H1 (cell line): ENCODE measurements around the gene DNAJC28. TPM values are rescaled to one million over a fixed set of nuclear protein-coding genes. Genes with fewer than 3 reads are reported as not detected.

Experiments
- BACH1 ChIP-seq: IDR thresholded peaks from 2 replicates; pipeline ENCODE4 v1.6.1; 2012; ENCODE audit warnings: low read length, improper control_type of control experiment
- BRCA1 ChIP-seq: IDR thresholded peaks from 2 replicates; pipeline ENCODE4 v1.6.1; 2012; ENCODE audit warnings: low read depth, low read length, improper control_type of control experiment
- CBX8 ChIP-seq: fragments of 300-800, 300-1000 bp; sonication (generic); IDR thresholded peaks from 2 replicates; pipeline ENCODE4 v1.7.1; 2016; ENCODE audit warnings: low read depth, low read length, borderline replicate concordance
- CHD7 ChIP-seq: fragments of 300-600 bp; sonication (generic); IDR thresholded peaks from 2 replicates; pipeline ENCODE4 v1.7.1; 2012; ENCODE audit warnings: low read length, moderate library complexity, mild to moderate bottlenecking, inconsistent platforms; ENCODE audit not compliant: insufficient replicate concordance
- GTF2F1 ChIP-seq: IDR thresholded peaks from 2 replicates; pipeline ENCODE4 v1.6.1; 2012; ENCODE audit warnings: low read depth, low read length, improper control_type of control experiment, borderline replicate concordance
- JUN ChIP-seq: IDR thresholded peaks from 2 replicates; pipeline ENCODE4 v1.6.1; 2011; ENCODE audit warnings: low read depth, mild to moderate bottlenecking, improper control_type of control experiment, low read length
- KDM1A ChIP-seq: fragments of 200-600, 300-600 bp; sonication (generic); IDR thresholded peaks from 2 replicates; pipeline ENCODE4 v1.7.1; 2016; ENCODE audit warnings: mild to moderate bottlenecking, low read length, borderline replicate concordance
- NRF1 ChIP-seq: IDR thresholded peaks from 2 replicates; pipeline ENCODE4 v1.6.1; 2011; ENCODE audit warnings: mild to moderate bottlenecking, low read depth, low read length, improper control_type of control experiment
- POLR2A ChIP-seq, 2 experiments: IDR thresholded peaks; 1 replicate in 1 of 2; 2 replicates in 1 of 2; pipeline ENCODE4 v1.6.1; 2011; ENCODE audit warnings: low read depth in 2 of 2, low read length in 2 of 2, mild to moderate bottlenecking in 2 of 2; ENCODE audit errors: control extremely low read depth in 1 of 2
- POU5F1 ChIP-seq: IDR thresholded peaks from 2 replicates; pipeline ENCODE4 v1.6.1; 2011; ENCODE audit warnings: low read depth, mild to moderate bottlenecking, low read length, moderate library complexity
- RNF2 ChIP-seq: fragments of 200-900, 300-1000 bp; sonication (generic); IDR thresholded peaks from 2 replicates; pipeline ENCODE4 v1.7.1; 2016; ENCODE audit warnings: borderline replicate concordance, low read depth, mild to moderate bottlenecking, antibody characterized with exemption, low read length; ENCODE audit not compliant: poor library complexity, severe bottlenecking; ENCODE audit errors: missing control alignments
- polyA plus RNA-seq, 7 experiments: library from polyadenylated mRNA; depleted of rRNA in 3 of 7; stranded (reverse) in 5 of 7; unstranded in 2 of 7; fragments of >200 nt in 5 of 7; fragments of 200-250 nt in 2 of 7; gene quantifications; 1 replicate in 5 of 7; 2 replicates in 1 of 7; 4 replicates in 1 of 7; pipeline versions ENCODE4 v1.2.1 to v1.2.3, GENCODE V29; 2011 to 2013; ENCODE audit warnings: missing spikeins in 2 of 7, mixed read lengths in 2 of 7
- total RNA-seq: library from RNA; stranded (reverse); fragmentation: NEBNext Ultra II Directional; extraction: Animal tissue kit (Norgen Biotek cat#: 25700); gene quantifications from 2 replicates; pipeline ENCODE4 v1.2.1, GENCODE V29; 2021

DNAJC28 gene
- total and polyA plus RNA-seq, 2 of the 8 experiments (the other 6 are each of a cell fraction or from before 2014, with no cell fraction given): 0.97 to 4.3 TPM

DNA sequence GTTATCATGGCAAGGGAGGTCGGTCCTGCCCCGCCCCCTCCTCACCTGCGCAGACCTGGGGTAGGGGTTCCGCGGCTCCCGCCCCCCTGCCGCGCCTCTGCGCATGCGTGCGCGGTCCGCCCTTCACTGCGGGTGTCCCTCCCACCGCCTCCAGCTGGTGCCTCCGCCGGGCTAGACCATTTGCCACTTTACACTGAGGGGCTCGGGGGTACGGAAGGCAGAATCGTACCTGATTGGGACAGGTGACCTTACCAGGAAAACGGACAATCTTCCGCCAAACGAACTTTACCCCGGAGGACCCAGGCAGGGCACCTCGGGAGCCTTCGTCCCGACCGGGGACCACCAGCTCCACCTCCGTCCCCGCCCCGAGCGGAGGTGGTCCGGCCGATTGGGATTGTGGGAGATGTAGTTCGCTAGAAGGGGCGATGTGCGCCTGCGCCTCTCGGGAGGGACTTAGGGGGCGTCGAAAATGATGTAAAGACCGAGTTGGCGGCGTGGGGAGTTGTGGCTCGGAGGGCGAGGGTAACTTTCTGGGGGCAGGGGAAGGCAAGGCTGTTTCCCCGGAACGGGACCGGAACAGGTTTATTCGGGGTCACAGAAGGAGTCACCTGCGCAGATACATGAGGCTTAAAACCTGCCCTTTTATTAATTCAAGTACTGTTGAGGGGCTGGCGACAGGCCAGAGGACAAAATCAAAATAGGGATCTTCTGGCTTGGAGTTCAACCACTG lies at the start of gene DNAJC28 (continued):
- TF ChIP-seq CHD7 (no peak), KDM1A (no peak), CBX8 (no peak), NRF1 (peak; percentile 91), POU5F1 (no peak), BACH1 (no peak), JUN (no peak), RNF2 (no peak), POLR2A (IDR thresholded peaks at IDR 0.05; ENCODE audit: control extremely low read depth in 1 of 2, low read depth in 2 of 2, low read length in 2 of 2) (peak in 1 of 2 experiments; percentile 66; a peak in 2 of 3 replicates), GTF2F1 (no peak), BRCA1 (no peak)
